Calu3 (cell line): ENCODE measurements around the gene CCNK. TPM values are rescaled to one million over a fixed set of nuclear protein-coding genes. Genes with fewer than 3 reads are reported as not detected.

ENCODE experiments used
- BruUV-seq: library from RNA; stranded (reverse); fragments of 400-500 nt; replicated peaks from 2 replicates; lab custom pipeline; 2021; lab: Mats Ljungman, UMichigan
- CTCF ChIA-PET: fragments of 300-600 bp; sonication (Branson Sonifier 250); formaldehyde crosslinking; loops from one replicate; lab custom pipeline; 2022; ENCODE audit warnings: antibody characterized with exemption; lab: Charles Lee
- DNase-seq: peaks from one replicate; pipeline ENCODE4 v3.0.0; 2022
- H3K27ac Mint-ChIP-seq: one replicate; pipeline ENCODE4 v1.8.0; 2022; ENCODE audit warnings: mixed read lengths; ENCODE audit not compliant: unreplicated experiment
- H3K27me3 Mint-ChIP-seq: one replicate; pipeline ENCODE4 v1.8.0; 2022; ENCODE audit warnings: mixed read lengths; ENCODE audit not compliant: unreplicated experiment
- H3K36me3 Mint-ChIP-seq: one replicate; pipeline ENCODE4 v1.8.0; 2022; ENCODE audit warnings: mild to moderate bottlenecking, moderate library complexity, mixed read lengths; ENCODE audit not compliant: insufficient read depth, unreplicated experiment
- H3K4me1 Mint-ChIP-seq: one replicate; pipeline ENCODE4 v1.8.0; 2022; ENCODE audit warnings: mild to moderate bottlenecking, low read depth, mixed read lengths; ENCODE audit not compliant: unreplicated experiment
- H3K4me3 Mint-ChIP-seq: one replicate; pipeline ENCODE4 v1.8.0; 2022; ENCODE audit warnings: mild to moderate bottlenecking, low read depth, moderate library complexity, mixed read lengths; ENCODE audit not compliant: unreplicated experiment
- H3K9me3 Mint-ChIP-seq: one replicate; pipeline ENCODE4 v1.8.0; 2022; ENCODE audit warnings: low read depth, mixed read lengths; ENCODE audit not compliant: unreplicated experiment
- intact Hi-C: fragments of 100-400 bp; cut with micrococcal nuclease; formaldehyde crosslinking; loops from one replicate; pipeline ENCODE4 v1.10.0; 2022; ENCODE audit not compliant: unreplicated experiment
- total RNA-seq: library from RNA; stranded (reverse); gene quantifications from 2 replicates; pipeline ENCODE4 v1.2.3, GENCODE V29; 2022
- TF ChIP-seq, protein P1 (sequence below): fragments of 200-600 bp; IDR thresholded peaks from one replicate; pipeline ENCODE4 v1.8.0; 2022; ENCODE audit warnings: antibody characterized with exemption; ENCODE audit not compliant: unreplicated experiment

CCNK gene
- total RNA-seq, 1 experiment from 2014 or later: 71.5 TPM

DNA sequence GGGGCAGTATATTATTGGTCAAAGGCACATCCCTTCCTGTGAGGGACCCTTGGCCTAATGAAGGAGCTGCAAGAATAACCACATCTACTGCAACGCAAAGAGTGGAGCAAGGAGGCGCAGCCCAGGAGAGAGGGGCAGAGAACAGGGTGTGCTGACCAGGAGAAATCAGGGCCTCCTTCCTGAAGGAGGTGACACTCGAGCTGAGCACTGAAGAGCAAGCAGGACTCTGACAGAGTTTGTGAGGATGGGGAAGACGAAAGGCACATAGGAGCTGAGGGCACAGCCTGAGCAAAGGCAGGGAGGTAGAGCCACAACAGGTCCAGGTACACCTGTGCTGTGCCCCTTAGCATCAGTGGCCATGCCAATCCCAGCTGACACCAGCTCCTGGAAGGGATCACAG lies 62.2 kb downstream of the CCNK start:
- Mint-ChIP-seq H3K4me3 (no peak overlapping the region), H3K36me3 (peaks cover 5% of the 10 kb centered on the region), H3K9me3 (no peaks in the 10 kb centered on the region), H3K27me3 (no peaks in the 10 kb centered on the region), H3K4me1 (peaks cover 10% of the 10 kb centered on the region), H3K27ac (no peak overlapping the region)
- no peak for DNase-seq
- intact Hi-C loops: no loop called here
- TF ChIP-seq, protein P1, sequence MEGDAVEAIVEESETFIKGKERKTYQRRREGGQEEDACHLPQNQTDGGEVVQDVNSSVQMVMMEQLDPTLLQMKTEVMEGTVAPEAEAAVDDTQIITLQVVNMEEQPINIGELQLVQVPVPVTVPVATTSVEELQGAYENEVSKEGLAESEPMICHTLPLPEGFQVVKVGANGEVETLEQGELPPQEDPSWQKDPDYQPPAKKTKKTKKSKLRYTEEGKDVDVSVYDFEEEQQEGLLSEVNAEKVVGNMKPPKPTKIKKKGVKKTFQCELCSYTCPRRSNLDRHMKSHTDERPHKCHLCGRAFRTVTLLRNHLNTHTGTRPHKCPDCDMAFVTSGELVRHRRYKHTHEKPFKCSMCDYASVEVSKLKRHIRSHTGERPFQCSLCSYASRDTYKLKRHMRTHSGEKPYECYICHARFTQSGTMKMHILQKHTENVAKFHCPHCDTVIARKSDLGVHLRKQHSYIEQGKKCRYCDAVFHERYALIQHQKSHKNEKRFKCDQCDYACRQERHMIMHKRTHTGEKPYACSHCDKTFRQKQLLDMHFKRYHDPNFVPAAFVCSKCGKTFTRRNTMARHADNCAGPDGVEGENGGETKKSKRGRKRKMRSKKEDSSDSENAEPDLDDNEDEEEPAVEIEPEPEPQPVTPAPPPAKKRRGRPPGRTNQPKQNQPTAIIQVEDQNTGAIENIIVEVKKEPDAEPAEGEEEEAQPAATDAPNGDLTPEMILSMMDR: no peak
- CTCF ChIA-PET: interaction anchor here (0.9 kb wide), 1 partner anchor 27 kb away, joined by 3 read pairs; no protein-coding TSS in a partner anchor
- no TSS peak for BruUV-seq

DNA sequence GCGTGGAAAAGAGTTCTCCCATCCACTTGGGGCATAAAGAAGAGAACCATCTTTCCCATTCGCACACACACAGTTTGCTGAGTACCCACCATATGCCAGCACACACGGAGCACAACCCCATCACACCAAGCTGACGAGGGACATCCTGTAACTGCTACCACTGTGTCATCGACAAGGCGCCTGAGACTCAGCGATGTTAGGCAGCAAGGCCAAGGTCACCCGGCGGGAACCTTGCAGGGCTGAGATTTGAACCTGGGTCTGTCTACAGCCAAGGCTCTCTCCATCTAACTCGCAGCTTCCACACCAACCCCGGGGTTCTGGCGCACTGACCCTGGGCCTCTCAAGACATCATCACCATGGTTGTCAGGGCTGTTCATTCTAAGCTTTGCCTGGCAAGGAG lies 62.8 kb downstream of the CCNK start:
- CTCF ChIA-PET: no interaction called here
- Mint-ChIP-seq H3K4me1 (peaks cover 10% of the 10 kb centered on the region), H3K9me3 (no peaks in the 10 kb centered on the region), H3K4me3 (no peak overlapping the region), H3K27ac (no peak overlapping the region), H3K36me3 (peaks cover 1% of the 10 kb centered on the region), H3K27me3 (no peaks in the 10 kb centered on the region)
- no peak for DNase-seq
- no TSS peak for BruUV-seq
- intact Hi-C loops: no loop called here
- TF ChIP-seq, protein P1: no peak

DNA sequence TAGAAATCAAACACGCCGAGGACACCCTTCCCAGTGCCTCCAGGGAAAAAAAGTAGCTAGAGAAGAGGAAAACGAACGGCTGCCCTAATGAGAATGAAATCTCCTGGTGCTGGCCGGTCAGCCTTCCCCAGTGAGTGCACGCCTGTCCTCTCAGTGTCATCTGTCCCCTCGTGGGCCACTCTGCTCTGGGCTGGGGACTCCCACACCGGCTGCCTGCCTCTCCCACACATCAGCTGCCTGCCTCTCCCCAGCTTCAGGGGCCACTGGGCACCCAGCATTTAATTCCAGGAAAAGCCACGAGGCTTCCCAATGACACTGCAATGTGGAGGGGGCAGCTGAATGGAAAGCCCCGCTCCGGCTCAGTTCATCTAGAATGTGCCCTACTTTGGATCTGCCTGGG lies 63.8 kb downstream of the CCNK start:
- Mint-ChIP-seq H3K4me1 (peaks cover 10% of the 10 kb centered on the region), H3K36me3 (no peaks in the 10 kb centered on the region), H3K27me3 (no peaks in the 10 kb centered on the region), H3K9me3 (no peaks in the 10 kb centered on the region), H3K27ac (no peak overlapping the region), H3K4me3 (no peak overlapping the region)
- CTCF ChIA-PET: no interaction called here
- intact Hi-C loops: no loop called here
- TF ChIP-seq, protein P1: no peak
- DNase-seq: no peak
- no TSS peak for BruUV-seq

DNA sequence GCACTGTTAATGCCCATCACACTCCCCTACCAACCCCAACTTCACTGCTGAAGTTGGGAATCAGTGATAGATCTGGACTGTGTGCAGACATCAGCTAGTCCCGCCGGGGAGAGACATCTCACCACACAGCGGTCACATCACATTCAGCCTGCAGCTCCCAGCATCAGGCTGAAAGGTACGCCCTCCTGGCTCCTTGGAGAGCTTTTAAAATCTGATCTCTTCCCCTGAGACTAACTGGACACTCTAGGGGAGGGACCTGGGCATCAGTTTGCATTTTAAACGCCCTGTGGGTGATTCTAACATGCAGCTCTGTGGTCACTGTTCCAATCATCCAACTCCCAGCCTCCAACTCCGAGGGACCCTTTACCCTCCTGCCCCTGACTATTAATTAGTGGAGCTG lies 64.4 kb downstream of the CCNK start:
- no TSS peak for BruUV-seq
- CTCF ChIA-PET: no interaction called here
- peaks cover 10% of the 10 kb centered on the region for H3K4me1 Mint-ChIP-seq
- TF ChIP-seq, protein P1: no peak
- intact Hi-C loops: no loop called here
- no peak overlapping the region for H3K4me3 Mint-ChIP-seq
- no peaks in the 10 kb centered on the region for H3K36me3 Mint-ChIP-seq
- no peak overlapping the region for H3K27ac Mint-ChIP-seq
- no peaks in the 10 kb centered on the region for H3K9me3 Mint-ChIP-seq
- no peaks in the 10 kb centered on the region for H3K27me3 Mint-ChIP-seq
- DNase-seq: no peak
